ENCODE data around the gene TRAF3IP1. TPM values are rescaled to one million over a fixed set of nuclear protein-coding genes. Genes with fewer than 3 reads are reported as not detected.
"Not testable (repeated sequence)": the region's sequence is repeated elsewhere in the genome, so short reads cannot be mapped to it uniquely, and the experiment has no call there.

TRAF3IP1 gene
- total RNA-seq, 1 experiment from 2014 or later: 7.4 TPM

GRCh38 chr2:238308177-238308576 lies 12.1 kb upstream of the TRAF3IP1 start:
- DNase-seq (ENCODE audit: low spot score): no peak

DNA sequence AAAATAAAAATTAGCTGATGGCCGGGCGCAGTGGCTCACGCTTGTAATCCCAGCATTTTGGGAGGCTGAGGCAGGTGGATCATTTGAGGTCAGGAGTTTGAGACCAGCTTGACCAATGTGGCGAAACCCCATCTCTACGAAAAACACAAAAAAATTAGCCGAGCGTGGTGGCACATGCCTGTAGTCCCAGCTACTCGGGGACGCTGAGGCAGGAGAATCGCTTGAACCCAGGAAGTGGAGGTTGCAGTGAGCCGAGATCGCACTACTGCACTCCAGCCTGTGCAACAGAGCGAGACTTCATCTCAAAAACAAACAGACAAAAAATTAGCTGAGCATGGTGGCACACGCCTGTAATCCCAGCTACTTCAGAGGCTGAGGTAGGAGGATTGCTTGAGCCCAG lies 9.6 kb upstream of the TRAF3IP1 start:
- not testable (repeated sequence) for DNase-seq (ENCODE audit: low spot score)

GRCh38 chr2:238313289-238313990 lies 6.9 kb upstream of the TRAF3IP1 start:
- no peak for DNase-seq (ENCODE audit: low spot score)

DNA sequence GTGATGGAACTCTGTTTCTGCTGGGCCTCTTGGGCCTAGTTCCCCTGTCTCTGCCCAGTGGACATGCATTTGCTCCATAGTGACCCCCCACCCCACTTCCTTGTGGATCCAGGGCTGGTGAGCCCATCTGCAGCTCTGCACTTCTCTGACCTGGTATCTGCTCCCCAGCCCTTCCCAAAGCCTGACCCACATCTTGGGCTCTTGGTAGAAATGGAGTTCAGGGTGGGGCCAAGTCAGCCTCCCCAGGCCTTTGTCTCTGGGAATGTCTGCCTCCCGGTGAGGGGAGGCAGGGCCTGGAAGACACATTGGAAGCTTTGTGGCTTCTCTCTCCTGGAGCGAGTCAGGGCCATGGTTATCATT lies 6.3 kb upstream of the TRAF3IP1 start:
- DNase-seq (ENCODE audit: low spot score): no peak

DNA sequence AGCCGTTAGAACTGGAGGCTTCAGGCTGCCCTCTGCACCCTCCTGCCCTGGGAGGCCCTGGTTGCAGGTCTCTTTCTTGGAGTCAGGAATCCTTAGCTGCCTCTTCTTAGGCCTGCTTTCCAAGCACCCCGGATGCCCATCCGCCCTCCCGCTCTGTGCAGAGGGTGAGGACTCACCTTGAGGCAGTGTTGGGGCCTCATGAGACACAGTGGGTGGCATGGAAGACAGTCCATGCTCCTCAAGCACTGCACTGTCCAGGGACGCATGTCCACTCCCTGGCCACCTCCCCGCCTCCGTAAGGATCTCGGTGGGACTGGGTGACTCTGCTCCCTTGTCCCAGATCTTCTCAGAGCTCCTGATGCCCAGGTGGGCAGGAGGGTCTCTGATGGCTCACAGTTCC lies 5.7 kb upstream of the TRAF3IP1 start:
- no peak for DNase-seq (ENCODE audit: low spot score)

DNA sequence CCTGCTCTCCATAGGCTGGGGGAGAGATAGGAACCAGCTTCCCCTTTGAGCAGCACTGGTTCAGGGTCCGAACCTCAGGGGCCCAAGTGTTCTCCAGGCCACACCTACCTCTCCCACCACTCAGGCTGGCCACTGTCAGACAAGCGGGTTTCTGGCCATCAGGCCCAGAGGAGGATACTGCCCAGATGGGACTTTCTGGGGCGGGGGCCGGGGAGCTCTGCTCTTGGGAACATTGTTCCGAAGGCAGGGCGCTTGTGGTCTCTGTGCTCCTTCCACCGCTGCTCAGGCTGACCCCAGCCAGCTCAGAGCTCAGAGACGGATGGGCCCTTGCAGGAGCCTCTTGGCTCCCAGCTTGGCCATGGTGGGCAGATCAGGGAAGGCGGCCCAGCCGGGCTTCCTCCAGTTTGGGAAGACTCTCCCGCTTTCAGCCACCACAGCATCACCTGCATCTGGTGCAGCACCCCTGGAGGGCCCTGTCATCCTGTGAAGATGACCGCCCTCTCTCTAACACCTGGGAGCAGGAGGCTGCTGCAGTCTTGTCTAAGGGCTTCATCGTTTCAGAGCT lies 5.2 kb upstream of the TRAF3IP1 start:
- DNase-seq (ENCODE audit: low spot score): no peak

GRCh38 chr2:238320648-238321281 lies 447 bp downstream of the TRAF3IP1 start:
- DNase-seq (ENCODE audit: low spot score): no peak

GRCh38 chr2:238321467-238321866 lies 1.1 kb downstream of the TRAF3IP1 start:
- DNase-seq (ENCODE audit: low spot score): no peak

- no peak for DNase-seq (ENCODE audit: low spot score)
Measured at GRCh38 chr2:238322001-238322411, 1.7 kb downstream of the TRAF3IP1 start.

DNA sequence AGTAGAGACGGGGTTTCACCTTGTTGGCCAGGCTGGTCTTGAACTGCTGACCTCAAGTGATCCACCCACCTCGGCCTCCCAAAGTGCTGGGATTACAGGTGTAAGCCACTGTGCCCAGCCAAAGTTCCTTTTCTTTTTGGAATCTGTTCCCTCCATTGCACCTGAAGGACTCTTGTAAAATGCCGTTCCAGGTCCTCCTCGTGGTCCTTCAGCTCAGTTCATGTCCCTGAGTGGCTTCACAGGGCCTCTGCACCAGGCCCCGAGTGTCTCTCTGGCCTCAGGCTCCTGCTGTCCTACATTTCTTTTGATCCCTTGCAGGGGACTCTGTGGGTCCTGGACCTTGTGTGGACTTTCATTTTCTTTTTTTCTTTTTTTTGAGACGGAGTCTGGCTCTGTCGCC lies 3.9 kb downstream of the TRAF3IP1 start:
- not testable (repeated sequence) for DNase-seq (ENCODE audit: low spot score)

- no peak for DNase-seq (ENCODE audit: low spot score)
Measured at GRCh38 chr2:238325694-238326093, 5.4 kb downstream of the TRAF3IP1 start.

- DNase-seq (ENCODE audit: low spot score): no peak
Measured at GRCh38 chr2:238326801-238327365, 6.6 kb downstream of the TRAF3IP1 start.

- DNase-seq (ENCODE audit: low spot score): no peak
Measured at GRCh38 chr2:238327751-238328150, 7.4 kb downstream of the TRAF3IP1 start.

- DNase-seq (ENCODE audit: low spot score): no peak
Measured at GRCh38 chr2:238330391-238330790, 10.1 kb downstream of the TRAF3IP1 start.

GRCh38 chr2:238331916-238332315 lies 11.6 kb downstream of the TRAF3IP1 start:
- no peak for DNase-seq (ENCODE audit: low spot score)

DNA sequence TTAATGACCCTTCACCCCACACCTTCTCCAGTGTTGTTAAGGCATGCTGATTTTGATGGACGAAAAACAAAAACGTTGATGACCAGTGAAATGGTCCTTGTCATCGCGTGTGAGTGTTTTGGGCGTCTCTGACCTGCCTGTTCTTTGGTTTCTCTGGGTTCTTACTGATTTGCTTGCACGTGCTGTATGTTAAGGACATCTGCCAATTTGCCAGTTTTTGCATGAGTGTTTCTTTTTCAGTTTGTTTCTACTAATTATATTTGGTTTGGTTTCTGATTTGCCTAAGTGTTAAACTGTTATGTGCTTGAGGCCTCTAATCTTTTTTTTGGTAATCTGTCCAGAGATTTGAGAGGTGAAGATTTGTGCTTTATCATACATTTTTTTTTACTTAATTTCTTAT lies 14.6 kb downstream of the TRAF3IP1 start:
- no peak for DNase-seq (ENCODE audit: low spot score)

DNA sequence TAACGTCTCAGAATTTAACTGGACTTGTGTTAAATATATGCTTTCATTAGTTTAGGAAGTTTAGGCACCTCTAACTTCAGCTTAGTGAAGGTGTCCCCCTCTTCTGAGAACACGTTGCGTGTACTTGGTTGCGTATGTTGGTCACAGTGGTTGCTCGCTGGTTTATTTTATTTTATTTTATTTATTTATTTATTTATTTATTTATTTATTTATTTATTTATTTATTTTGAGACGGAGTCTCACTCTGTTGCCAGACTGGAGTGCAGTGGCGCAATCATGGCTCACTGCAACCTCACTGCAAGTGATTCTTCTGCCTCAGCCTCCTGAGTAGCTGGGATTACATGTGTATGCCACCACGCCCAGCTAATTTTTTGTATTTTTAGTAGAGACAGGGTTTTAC lies 15.3 kb downstream of the TRAF3IP1 start:
- not testable (repeated sequence) for DNase-seq (ENCODE audit: low spot score)

DNA sequence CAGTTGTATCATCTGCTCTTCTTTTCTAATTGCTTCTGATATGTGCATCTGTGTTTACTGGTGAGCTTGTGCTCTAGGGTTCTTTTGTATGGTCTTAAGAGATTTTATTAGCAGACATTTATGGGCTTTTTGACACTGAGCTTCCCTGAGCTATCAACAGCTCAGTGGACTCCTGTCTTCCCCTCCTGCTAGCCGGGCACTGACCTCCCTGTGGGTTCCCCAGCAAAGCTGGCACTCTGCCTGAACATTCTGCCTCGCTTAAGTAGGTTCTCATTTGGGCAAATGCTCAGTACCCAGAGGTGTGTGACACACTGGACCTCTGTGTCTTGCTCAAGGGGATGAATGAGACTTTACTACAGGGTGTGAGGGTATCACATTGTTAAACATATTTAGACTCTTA lies 15.8 kb downstream of the TRAF3IP1 start:
- DNase-seq (ENCODE audit: low spot score): no peak

GRCh38 chr2:238336793-238337444 lies 16.6 kb downstream of the TRAF3IP1 start:
- no peak for DNase-seq (ENCODE audit: low spot score)

- no peak for DNase-seq (ENCODE audit: low spot score)
Measured at GRCh38 chr2:238337846-238338245, 17.5 kb downstream of the TRAF3IP1 start.

GRCh38 chr2:238338710-238339394 lies 18.5 kb downstream of the TRAF3IP1 start:
- no peak for DNase-seq (ENCODE audit: low spot score)

DNA sequence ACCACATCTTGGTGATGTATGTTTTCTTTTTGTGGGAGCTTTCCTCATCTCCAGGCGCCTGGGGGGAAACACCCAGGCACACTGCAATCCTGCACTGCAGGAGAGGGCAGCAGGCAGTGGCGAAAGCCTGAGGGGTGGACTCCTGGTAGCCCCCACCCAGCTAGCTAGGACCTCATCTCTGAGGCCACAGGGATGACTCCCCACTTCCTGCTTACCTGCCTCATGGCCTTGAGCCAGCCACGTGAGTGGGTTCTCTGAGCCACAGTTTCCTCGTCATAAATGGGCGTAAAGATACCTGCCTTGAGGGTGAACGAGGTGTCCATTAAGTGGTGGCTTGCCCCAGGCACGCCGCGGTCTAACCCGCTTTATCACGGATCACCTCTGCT lies 19.1 kb downstream of the TRAF3IP1 start:
- DNase-seq (ENCODE audit: low spot score): no peak
